NCI-H1105 treated with DMSO at 0.1 percent for 48 hours (cell line): ENCODE results near the gene ZFPM1.

ENCODE experiments used
- DNase-seq: peaks from one replicate; lab custom pipeline; 2025; lab: John Stamatoyannopoulos, UW

ZFPM1 gene

DNA sequence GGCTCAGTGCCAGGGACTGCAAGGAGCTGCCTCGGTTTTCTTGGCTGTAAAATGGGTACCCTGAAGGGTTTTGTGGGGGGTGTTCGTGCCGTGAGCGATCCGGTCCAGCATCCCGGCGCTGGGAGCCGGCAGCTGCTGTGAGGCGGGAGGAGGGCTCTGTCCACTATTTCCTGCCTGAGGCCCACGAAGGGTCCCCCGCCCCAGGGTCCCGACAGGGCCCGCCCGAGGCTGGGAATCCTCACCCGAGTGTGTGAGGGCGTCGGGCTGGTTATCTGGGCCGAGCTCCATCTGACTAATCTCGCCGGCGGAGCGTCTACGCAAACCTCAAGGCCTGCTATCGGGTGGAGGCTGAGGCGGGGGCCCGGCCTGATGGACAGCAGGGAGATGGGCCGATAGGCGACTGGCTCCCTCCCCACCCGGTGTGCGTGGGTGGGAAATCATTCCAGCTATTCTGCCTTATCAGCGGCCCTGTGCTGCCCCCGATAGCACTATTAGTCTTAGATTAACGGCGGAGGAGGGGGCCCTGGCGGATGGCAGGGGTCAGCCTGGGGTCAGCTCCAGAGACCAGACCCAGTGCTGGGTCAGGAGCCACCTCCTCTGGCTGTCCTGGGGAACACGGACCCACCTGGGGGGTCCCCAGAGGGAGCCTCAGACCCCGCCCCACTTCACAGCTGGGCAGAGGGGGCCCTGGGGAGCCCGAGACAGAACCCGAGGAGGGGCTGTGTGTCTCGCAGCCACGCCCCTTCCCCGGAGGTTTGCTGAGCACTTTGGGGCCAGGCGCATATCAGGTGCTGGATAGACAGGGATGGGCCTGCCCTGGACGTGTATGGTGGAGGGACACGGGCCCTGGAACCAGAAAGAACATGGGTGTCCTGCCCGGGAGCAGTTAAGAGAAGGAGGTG, 44.7 kb downstream of the ZFPM1 start:
- no peak for DNase-seq

DNA sequence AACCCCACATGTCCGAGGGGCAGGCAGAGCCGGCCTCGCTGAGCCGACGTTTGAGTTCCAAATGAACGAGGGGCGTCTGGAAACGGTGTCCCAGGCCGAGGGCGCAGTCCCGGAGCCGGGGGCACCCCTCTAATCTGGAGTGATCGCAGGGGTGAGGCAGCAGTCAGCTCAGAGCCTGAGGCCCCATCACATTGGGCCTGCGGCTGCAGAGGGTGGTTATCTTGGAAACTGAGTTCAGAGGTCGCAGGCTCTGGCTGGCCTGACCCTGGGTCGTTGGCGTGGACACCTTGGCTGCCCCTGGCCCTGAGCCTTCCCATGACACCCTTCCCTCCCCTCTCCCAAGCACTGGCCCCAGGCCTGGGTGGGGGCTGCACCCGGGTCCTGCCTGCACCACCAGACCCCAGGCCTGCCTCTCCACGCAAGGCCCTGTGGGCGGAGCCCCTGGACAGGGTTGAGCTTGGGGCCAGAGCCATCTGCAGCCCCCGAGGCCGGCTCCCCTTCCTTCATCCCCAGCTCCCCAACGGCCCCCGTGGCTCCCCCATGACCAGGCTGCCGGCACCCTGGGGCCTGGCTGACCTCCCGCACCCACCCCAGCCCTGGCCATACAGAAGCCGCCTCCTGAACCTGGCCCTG, 45.6 kb downstream of the ZFPM1 start:
- DNase-seq, result no peak

DNA sequence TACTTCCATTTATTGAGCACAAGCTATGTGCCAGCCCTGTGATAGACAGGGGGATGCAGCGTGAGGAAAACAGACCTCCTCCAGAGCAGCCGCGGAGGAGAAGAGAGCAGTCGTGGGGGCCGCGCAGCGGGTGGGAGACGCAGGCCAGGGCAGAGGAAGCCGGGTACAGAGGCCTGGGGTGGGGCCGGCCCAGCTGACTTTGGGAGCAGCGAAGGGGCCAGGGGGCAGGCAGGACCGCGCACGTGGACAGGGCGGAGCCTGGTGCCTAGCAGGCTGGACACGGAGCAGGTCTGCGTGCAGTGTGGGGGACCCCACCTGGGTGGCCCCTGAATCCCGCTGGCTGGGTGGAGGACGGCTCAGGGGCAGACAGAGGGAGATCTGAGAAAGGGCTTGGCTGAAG, 46.2 kb downstream of the ZFPM1 start:
- no peak for DNase-seq

DNA sequence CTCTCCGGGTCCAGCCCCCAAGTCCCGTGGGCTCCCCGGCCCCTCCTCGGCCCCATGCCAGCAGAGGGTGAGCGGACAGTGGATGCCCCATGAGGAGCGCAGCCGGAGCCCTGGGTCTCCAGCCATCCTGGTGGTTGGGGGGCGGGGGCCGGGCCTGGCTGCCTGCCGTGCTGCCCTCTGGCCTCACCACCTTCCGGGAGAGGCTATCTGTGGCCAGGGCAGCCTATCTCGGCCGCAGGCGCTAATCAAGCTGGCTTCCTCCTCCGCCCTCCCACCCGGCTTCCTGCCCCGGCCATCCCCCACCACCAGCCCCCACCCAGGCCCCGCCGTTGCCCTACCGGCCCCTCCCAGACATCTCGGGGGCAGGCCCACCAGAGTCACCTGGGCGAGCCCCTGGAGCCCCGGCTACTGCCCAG, 46.8 kb downstream of the ZFPM1 start:
- no peak for DNase-seq

DNA sequence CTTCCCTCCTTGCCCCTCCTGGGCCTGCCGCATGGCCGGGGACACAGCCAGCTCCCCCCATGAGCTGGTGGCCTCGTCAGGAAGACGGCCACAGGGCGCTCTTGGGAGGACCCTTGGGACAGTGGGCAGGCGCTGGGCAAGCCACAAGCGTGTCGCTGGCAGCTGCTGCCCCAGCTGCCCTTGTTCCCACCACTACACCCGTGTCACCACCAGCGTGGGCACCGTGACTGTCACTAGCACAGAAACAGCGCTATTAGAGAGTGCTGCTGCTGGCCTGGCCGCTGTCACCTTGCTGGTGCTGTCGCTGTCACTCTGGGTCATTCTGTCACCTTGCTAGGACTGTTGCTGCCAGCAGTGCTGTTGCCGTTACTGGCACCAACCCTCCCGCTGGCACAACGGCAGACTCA, 47.2 kb downstream of the ZFPM1 start:
- DNase-seq, result no peak

DNA sequence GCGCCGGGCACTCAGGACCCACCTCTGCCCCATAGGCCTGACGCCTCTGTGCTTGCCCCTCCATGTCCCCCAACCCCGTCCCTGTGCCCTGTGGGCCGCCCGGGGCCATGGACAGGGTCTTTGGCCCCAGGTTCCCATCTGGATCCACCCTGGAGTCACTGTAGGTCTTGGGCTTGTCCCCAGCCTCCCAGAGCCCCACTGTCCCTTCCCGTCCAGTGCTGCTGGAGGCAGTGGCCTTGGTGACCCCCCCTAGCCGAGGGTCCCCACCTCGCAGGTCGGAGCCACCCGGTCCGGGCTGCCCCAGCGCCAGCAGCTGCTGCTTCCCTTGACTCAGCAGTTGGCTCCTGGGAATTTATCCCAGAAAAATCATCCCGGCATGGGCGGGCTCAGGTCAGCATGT, 49.3 kb downstream of the ZFPM1 start:
- no peak for DNase-seq

DNA sequence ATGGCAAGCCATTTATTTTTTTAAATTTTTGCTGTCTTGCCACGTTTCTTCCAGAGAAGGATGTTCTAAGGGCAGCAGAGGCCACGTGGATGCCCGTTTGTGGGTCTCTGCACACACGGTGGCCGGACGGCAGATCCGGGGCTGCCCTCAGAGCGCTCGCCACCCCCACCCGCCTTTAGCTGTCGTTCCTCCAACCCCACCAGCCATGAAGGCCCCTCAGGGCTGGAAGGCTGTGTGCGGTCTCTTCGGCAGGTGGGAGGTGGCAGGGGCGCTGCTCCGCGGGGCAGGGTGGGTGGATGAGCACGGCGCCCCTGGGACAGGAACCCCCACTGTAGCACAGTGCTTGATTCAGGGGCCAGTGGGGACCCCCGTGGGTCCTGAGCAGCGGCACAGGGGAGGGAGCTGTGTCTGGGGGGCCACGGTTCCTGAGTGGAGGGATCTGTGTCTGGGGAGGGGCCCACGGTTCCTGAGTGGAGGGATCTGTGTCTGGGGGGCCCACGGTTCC, 49.7 kb downstream of the ZFPM1 start:
- DNase-seq, result no peak

DNA sequence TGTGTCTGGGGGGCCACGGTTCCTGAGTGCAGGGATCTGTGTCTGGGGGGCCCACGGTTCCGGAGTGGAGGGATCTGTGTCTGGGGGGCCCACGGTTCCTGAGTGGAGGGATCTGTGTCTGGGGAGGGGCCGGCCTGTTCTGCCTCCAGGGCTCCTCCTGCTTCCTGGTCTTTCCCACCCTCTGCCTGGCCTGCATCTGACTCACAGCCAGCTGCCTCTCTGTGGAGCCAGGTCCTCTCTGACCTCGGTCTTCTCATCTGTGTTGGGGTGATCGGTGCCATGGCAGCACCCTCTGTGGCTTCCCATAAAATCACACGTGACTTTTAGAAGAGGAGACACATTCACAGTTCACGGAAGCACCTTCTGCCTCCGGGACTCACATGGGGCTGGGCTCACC, 50.3 kb downstream of the ZFPM1 start:
- no peak for DNase-seq

DNA sequence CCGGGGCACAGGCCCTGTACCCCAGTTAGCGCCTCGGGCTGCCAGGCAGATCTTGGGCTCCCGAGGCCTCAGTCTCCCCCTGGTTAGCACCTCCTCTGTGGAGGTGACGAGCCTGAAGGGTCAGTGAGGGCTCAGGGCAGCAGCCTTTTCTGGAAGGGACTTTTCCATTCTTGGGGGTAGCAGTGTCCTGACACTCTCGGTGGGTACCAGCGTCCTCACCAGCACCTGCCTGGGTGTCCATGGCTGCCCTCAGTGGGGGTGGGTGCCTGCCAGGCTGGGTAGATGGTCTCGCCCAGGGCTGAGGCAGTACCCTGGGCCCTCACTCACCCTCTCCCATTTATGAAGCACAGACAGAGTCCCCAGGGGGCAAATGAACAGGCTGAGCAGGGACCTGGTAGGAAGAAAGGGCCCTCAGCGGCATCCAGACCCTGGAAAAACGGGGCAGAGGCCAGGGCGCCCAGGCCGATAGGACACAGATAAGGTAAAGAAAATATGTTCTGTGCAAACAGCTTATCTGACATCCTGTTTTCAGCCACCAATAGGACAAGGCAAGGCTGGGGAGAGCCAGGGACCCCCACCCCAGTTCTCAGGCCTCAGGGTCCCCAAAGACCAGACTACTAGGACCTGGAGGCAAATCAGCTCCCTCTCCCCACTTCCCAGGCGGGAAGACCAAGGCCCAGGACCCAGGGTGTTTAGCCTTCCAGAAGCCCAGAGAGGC, 50.9 kb downstream of the ZFPM1 start:
- DNase-seq, result no peak

DNA sequence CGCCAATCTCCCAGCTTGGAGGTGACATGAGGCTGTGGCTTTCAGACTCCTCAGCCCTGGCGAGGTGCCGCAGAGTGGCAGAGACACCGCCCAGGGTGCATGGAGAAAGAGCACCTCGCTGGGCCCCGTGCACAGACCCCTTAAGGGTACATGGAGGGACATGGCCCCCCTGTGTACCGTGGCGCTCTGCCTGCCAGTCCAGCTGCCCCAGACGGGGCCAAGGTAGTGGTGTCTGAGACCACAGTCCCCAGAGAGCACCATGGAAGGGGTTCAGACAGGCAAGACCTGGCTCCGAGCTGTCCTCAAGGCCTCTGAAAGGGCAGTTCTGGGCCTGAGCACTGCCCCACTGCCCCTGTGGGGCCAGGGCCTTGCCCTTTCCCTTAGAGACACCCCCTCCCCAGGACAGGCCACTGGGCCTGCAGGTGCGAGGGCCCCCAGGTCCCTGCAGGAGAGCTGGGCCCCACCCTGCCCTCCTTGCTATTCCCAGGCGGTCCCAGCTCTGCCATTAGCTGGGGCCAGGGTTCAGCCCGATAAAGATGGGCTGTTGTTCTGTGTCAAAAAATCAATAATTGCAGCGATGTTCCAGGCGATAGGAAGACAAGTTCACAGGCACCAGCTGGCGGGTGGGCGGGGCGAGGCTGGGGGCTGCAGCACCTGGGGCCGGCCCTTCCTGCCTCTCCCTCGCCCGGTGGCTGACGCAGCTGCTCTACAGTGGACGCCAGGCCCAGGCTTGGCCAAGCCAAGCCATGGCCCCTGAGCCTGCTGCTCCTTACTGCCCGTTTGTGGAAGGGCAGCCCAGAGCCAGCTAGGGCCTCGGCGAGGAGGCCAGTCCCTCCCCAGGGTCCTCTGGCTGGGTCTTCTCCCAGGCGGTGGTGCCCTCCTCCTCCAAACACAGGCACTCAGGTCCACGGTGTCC, 51.7 kb downstream of the ZFPM1 start:
- DNase-seq, result peak; percentile 51

DNA sequence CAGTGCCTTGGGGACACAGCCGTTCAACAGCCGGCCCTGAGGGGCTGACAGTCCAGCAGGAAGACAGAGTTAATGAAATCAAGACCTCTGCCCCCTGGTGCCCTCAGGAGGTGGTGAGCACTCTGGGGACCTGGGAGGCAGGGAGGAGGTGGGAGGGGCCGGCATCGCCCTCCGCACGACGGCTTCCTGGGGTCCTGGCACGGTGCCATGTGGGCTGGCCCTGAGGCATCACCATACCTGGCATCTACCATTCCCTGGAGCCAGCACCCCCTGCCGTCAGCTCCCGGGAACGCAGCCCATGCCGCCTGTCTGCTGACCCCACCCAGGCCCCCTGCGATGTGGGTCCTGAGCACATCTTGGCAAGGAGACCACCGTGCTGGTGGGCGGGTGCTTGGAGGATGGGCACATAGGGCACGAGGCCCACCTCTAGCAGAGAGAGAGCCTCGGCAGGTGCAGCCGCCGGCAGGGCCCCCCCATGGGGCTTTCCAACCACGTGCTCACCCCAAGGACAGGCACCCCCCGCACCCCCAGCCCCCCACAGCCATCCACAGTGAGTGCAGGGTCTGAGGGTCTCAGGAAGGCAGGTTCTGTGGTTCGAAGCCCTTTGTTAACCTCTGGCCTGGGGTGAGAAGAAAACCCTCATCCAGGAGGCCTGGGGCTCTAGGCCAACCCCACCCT, 52.5 kb downstream of the ZFPM1 start:
- DNase-seq, result peak; percentile 74

DNA sequence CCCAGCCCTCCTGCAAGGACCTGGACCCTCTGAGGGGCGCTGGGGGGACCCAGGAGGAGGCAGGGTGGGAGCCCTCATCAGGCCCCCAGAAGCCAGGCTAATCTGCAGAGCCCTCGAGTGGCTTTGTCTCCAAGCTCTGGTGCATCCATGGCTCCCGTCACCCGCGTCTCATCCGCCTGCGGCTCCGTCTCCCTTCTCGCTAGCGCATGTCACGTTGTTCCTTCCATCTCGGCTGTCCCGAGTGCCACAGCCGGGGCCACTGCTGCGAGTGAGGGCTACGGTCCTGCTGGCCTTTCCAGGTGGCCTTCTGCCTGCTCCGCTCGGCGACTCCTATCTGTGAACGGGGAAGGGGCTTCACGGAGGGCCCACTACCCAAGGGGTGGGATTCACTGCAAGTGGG, 53.6 kb downstream of the ZFPM1 start:
- no peak for DNase-seq

DNA sequence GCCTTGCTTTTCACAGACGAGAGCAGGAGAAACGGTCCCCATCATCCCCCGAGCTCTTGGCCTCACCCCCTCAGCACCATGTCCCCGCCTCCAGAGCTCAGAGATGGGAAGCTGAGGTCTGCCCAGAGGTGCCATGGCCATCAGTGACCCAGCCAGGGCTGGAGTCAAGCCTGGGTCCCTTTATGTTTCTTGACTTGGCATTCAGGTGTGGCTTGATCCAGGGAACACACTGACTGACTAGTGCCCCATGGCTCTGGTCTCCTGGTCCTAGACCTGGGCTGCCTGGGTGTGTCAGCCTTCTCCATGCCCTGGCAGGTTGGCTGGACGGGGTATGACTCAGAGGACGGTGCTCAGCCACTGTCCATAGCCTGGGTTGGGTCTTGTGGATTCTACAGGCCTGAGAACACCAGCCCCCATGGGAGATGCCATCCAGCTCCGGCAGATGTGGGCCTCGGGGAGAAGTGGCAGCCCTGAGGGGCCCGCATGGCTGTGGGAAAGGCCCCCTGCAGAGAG, 54.2 kb downstream of the ZFPM1 start:
- no peak for DNase-seq

DNA sequence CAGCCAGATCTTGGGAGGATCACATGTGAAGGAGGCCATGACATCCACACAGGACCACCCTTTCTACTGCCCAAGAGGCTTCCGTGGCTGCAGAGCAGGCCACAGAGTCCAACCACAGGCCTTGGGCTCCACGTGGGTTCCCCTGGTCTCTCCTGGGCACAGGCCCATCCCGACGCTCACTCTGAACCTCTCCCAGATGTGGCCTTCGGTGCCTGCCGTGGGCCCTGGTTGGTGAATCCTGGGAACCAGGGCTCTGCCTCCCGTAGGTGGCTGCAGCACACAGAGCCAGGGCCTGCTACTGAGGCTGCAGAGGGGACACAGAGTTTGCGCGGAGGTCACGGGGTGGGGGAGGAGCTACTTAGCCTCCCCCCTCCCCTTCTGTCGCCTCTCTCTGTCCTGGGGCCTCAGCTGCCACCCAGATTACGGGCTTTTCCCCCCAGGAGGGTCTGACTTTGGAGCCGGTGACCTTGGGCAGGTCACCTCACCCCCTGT, 55.3 kb downstream of the ZFPM1 start:
- DNase-seq, result no peak

DNA sequence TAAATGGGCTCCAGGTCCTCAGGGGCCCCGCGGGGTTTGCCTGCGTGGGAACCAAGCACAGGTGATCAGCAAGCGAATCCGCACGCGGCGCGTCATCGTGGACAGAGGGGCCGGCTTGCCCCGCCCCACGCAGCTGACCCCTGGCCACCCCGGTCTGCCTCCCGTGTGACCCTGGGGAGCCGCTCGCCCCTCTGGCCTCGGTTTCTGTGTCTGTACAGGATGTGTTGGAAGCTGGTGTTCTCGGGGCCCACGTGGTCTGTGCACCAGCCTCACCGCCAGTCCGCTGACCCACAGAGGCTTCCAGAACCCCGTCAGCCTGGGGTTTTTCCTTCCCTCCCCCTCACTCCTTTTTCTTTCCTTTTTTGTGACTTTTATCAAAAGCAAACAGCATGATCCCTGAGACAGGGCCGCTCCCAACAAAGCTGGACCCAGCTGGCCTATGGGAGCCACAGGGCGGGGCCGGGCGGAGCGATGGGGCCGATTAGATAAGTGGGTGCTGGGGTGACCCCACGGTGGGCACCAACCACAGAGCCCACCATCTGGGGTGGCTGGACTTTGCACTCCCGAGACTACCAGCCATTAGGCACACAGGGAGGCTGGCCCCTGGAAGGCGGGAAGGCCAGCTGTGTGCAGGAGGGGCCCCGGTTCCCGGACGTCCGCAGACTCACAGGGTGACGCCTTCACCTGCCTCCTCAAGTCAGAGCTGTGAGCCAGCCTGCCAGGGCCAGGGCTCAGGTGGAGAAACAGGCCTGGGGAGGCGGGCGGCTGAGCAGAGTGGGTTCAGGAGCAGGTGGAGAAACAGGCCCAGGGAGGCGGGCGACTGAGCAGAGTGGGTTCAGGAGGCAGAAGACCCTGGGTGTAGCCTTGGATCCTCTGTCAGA, 56.0 kb downstream of the ZFPM1 start:
- no peak for DNase-seq

DNA sequence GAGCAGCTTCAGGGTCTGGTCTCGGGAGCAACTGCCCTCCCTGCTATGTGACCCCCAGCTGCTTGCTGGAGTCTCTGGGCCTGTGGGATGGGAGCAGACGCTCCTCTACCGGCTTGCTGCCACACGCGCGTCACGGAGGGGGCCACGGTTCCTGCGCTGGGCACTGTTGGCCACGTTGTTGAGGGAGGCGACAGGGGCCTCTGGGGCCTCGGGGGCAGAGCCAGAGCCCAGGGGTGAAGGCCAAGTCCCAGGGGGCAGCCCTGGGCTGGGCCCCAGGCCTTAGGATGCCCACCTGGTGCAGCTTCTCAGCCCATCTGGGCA, 56.6 kb downstream of the ZFPM1 start:
- DNase-seq, result no peak

DNA sequence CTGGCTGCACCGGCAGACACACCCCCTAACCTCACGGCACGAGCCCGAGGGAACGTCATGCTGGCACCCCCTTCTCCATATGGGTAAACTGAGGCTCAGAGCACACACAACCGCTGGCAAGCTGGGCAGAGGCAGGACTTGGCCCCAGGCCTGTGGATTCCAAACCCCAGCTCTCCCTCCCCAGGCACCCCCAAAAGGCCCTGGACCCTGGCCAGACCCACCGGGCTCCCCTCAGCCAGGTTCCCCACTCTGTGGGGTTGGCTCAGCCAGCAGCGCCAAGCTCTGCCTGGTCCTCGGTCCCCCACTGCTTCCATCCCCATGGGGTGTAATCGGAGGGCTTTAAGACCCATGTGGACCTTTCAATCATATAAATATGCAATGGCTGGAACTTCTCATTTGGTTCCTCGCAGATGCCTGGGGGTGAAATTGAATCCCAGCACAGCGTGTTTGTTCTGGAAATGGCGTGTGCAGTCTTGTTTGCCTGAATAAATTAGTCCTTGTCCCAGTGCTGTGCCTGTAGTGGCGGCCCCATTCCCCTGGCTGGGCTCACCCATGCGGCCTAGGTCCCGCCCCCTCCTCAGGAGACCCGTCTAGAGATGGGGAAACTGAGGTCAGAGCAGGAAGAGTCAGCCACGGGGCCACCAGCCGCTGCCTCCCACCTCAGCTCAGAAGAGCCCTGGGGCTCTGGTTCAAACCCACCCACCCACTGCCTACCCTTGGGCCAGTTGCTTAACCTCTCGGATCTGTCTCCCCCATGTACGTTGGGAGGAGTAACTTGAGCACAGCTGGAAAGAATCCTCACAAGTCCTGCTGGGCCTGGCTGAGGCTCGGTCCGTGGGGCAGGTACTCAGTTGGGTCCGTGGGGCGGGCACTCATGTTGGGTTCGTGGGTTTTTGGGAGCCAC, 57.3 kb downstream of the ZFPM1 start:
- peak; percentile 2 for DNase-seq

DNA sequence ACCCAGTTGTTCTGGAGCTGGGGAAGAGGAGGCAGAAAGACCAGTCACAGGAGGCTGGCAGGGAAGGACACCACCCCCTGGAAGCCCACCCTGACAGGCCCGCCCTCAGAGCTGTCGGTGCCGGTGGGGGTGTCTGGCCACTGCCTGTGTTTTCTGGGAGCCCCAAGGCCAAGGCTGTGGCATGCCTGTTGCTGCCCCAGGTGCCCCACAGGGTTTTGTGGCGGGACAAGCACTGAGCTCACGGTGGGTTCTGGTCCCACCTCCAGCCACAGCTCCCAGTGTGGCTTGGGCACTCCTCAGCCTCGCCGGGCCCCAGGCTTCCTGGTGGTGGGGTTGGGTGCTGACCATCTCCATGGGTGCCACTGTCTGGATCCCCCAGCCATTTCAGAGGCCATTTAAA, 58.0 kb downstream of the ZFPM1 start:
- DNase-seq, result no peak

DNA sequence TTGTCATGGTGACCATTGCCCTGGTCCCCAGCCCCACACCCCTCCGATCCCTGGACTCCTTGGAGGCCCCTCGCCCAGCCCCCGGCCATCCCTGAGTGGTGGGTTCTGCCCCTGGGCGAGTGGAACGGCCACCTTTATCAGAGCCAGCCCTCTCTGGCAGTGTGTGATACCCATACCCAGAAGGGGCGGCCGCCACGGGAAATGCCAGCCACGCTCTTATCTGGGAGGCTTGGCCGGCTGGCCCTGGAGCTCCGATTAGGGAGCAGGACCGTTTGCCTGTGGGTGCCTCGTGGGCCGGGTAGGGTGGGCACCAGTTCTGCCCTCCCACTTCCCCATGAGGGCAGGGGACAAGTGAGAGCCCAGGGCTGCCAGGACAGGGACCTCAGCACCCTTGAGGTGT, 58.8 kb downstream of the ZFPM1 start:
- DNase-seq, result no peak
